Neural cell (in vitro differentiated cells): ENCODE data around the gene GRWD1. TPM values are rescaled to one million over a fixed set of nuclear protein-coding genes. Genes with fewer than 3 reads are reported as not detected.

ENCODE experiments used
- H2AFZ ChIP-seq: fragments of 200-600, 300-800 bp; sonication (generic), shearing (Covaris generic); 2 replicates; pipeline ENCODE4 v1.6.0; 2014; ENCODE audit warnings: low read depth, mild to moderate bottlenecking, antibody characterized with exemption, low read length, moderate library complexity
- H3F3A ChIP-seq: fragments of 200-600 bp; shearing (Covaris generic); 2 replicates; pipeline ENCODE4 v1.6.1; 2016; ENCODE audit warnings: mild to moderate bottlenecking, moderate library complexity, mixed read lengths, antibody characterized with exemption, low read length; ENCODE audit not compliant: insufficient read depth, poor library complexity, severe bottlenecking
- H3K27ac ChIP-seq: fragments of 200-600, 300-800 bp; sonication (generic), shearing (Covaris generic); 2 replicates; pipeline ENCODE4 v1.5.1; 2014; ENCODE audit warnings: mild to moderate bottlenecking, low read length, moderate library complexity
- H3K27me3 ChIP-seq: fragments of 300-800, 200-600 bp; sonication (generic), shearing (Covaris generic); 2 replicates; pipeline ENCODE4 v1.6.0; 2014; ENCODE audit warnings: mild to moderate bottlenecking, low read depth, low read length, moderate library complexity; ENCODE audit not compliant: insufficient read depth
- H3K36me3 ChIP-seq: fragments of 300-800, 200-600 bp; sonication (generic), shearing (Covaris generic); 2 replicates; pipeline ENCODE4 v1.5.1; 2014; ENCODE audit warnings: mild to moderate bottlenecking, antibody characterized with exemption, low read length, moderate library complexity; ENCODE audit not compliant: insufficient read depth
- H3K4me2 ChIP-seq: fragments of 300-800, 200-600 bp; sonication (generic), shearing (Covaris generic); 2 replicates; pipeline ENCODE4 v1.6.0; 2014; ENCODE audit warnings: mild to moderate bottlenecking, low read length
- H3K4me3 ChIP-seq: fragments of 300-800, 200-600 bp; sonication (generic), shearing (Covaris generic); 2 replicates; pipeline ENCODE4 v1.5.1; 2014; ENCODE audit warnings: mild to moderate bottlenecking, low read length, moderate library complexity
- H3K79me2 ChIP-seq: fragments of 200-600 bp; shearing (Covaris generic); replicated peaks from 2 replicates; pipeline ENCODE4 v1.6.0; 2014; ENCODE audit warnings: mild to moderate bottlenecking, low read length, moderate library complexity; ENCODE audit not compliant: insufficient read depth
- H3K9ac ChIP-seq: fragments of 300-800, 200-600 bp; sonication (generic), shearing (Covaris generic); 2 replicates; pipeline ENCODE4 v1.6.1; 2016; ENCODE audit warnings: mild to moderate bottlenecking, low read length, mixed read lengths
- H3K9me2 ChIP-seq: fragments of 200-600 bp; shearing (Covaris generic); 2 replicates; pipeline ENCODE4 v1.6.1; 2016; ENCODE audit warnings: mild to moderate bottlenecking, low read length, mixed read lengths; ENCODE audit not compliant: insufficient read depth
- H3K9me3 ChIP-seq: fragments of 200-600, 300-800 bp; sonication (generic), shearing (Covaris generic); 2 replicates; pipeline ENCODE4 v1.6.1; 2016; ENCODE audit warnings: mild to moderate bottlenecking, mixed run types, low read length, moderate library complexity, mixed read lengths
- H4K20me1 ChIP-seq: fragments of 200-600 bp; shearing (Covaris generic); 2 replicates; pipeline ENCODE4 v1.6.1; 2016; ENCODE audit warnings: mild to moderate bottlenecking, mixed run types; ENCODE audit not compliant: insufficient read depth
- EP300 ChIP-seq: fragments of 450-650 bp; conservative IDR thresholded peaks from 2 replicates; pipeline ENCODE4 v1.6.1; 2014; ENCODE audit warnings: antibody characterized with exemption, mild to moderate bottlenecking, moderate library complexity; ENCODE audit not compliant: poor library complexity, severe bottlenecking
- EZH2 ChIP-seq: fragments of 200-600, 300-800 bp; shearing (Covaris generic), sonication (generic); IDR thresholded peaks from 2 replicates; pipeline ENCODE4 v1.6.1; 2014; ENCODE audit warnings: antibody characterized with exemption, low read length, borderline replicate concordance, mild to moderate bottlenecking; ENCODE audit not compliant: insufficient read depth, poor library complexity, severe bottlenecking
- MXI1 ChIP-seq: fragments of 450-650 bp; conservative IDR thresholded peaks from 2 replicates; pipeline ENCODE4 v1.6.1; 2014; ENCODE audit warnings: antibody characterized with exemption, mild to moderate bottlenecking; ENCODE audit not compliant: poor library complexity, severe bottlenecking
- POLR2AphosphoS5 ChIP-seq: IDR thresholded peaks from 2 replicates; pipeline ENCODE4 v1.6.1; 2012
- RAD21 ChIP-seq: fragments of 450-650 bp; conservative IDR thresholded peaks from 2 replicates; pipeline ENCODE4 v1.6.1; 2014; ENCODE audit warnings: antibody characterized with exemption, mild to moderate bottlenecking, moderate library complexity
- SMC3 ChIP-seq: fragments of 450-650 bp; conservative IDR thresholded peaks from 2 replicates; pipeline ENCODE4 v1.6.1; 2014; ENCODE audit warnings: antibody characterized with exemption, mild to moderate bottlenecking, moderate library complexity; ENCODE audit not compliant: poor library complexity
- TAF1 ChIP-seq: IDR thresholded peaks from 2 replicates; pipeline ENCODE4 v1.6.1; 2012; ENCODE audit warnings: low read depth
- polyA plus RNA-seq: library from polyadenylated mRNA; depleted of rRNA; stranded (reverse); fragments of >200 nt; gene quantifications from 2 replicates; pipeline ENCODE4 v1.2.3, GENCODE V29; 2014
- TF ChIP-seq, protein P1 (sequence below): IDR thresholded peaks from 2 replicates; pipeline ENCODE4 v1.6.1; 2012; ENCODE audit warnings: borderline replicate concordance
- TF ChIP-seq, protein P2 (sequence below): fragments of 450-650 bp; IDR thresholded peaks from 2 replicates; pipeline ENCODE4 v1.5.1; 2014; ENCODE audit warnings: antibody characterized with exemption, mild to moderate bottlenecking, moderate library complexity; ENCODE audit not compliant: poor library complexity, severe bottlenecking

GRWD1 gene
- polyA plus RNA-seq, 1 donor from 2014 or later = 11.8 TPM

DNA sequence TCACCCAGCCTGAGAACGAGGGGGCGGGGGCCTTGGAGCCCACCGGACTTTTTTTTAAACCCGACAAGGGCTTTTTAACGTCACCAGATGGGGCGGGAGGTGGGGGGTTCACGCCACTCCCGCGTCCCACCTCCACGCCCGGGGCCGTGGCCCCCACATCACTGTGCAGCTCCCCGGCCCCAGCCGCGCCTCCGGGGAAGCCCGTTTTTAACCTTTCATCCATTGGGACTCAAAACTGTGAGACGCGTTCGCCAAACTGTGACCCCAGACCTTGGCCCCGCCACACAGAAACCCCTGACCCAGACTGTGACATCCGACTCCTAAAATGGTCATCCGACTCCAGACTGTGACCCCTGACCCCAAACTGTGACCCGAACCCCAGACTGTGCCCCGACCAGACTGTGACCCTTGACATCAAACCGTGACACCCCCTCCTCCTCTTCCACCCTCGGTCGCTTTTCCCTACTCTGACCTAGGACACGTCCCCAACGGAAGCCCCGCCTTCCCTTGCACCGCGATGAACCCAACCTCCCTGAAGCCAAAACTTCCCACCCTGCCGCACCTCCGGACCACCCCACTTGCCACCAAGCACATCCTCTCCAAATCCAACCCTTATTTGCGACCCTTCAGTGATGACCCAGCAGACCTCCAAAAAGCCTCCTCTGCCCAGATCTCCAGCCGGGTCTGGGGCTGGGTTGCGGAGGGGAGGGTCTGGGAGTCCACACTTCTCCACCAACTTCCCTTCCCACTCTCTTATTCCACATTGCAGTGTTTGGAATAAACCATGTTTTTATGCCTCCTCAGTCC, 1.5 kb upstream of the GRWD1 start:
- Histone ChIP-seq H2AFZ (peak overlapping the region; percentile 58), H3K4me3 (peak overlapping the region; percentile 97), H3K27me3 (no peaks in the 10 kb centered on the region), H3K79me2 (peaks cover 6% of the 10 kb centered on the region), H3K9me2 (no peaks in the 10 kb centered on the region), H3K4me2 (peak overlapping the region; percentile 56), H3K9ac (peak overlapping the region; percentile 73), H3K27ac (peak overlapping the region; percentile 93), H3K9me3 (no peaks in the 10 kb centered on the region), H3K36me3 (no peaks in the 10 kb centered on the region), H4K20me1 (no peaks in the 10 kb centered on the region), H3F3A (no peaks in the 10 kb centered on the region)
- TF ChIP-seq SMC3 = no peak
- no peak for TF ChIP-seq MXI1

DNA sequence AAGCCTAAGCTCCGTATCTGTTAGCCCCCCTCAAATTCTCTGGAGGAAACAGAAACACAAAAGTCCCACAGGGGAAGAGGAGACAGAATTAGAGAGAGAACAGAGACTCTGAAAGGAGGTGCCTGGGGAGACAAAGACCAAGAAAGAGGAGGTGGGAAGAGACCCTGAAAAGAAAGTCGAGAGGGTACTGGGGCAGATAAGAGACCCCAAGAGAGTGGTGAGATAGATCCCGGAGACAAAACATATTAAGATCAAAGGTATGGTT, 915 bp upstream of the GRWD1 start:
- Histone ChIP-seq H3K9ac (peak overlapping the region; percentile 73), H3K4me2 (peak overlapping the region; percentile 56), H3K79me2 (peaks cover 6% of the 10 kb centered on the region), H3K36me3 (no peaks in the 10 kb centered on the region), H4K20me1 (no peaks in the 10 kb centered on the region), H3K4me3 (peak overlapping the region; percentile 97), H3K9me2 (no peaks in the 10 kb centered on the region), H3K9me3 (no peaks in the 10 kb centered on the region), H3K27ac (peak overlapping the region; percentile 93), H2AFZ (peak overlapping the region; percentile 58), H3K27me3 (no peaks in the 10 kb centered on the region), H3F3A (no peaks in the 10 kb centered on the region)
- no peak for TF ChIP-seq EZH2
- TF ChIP-seq, protein P1, sequence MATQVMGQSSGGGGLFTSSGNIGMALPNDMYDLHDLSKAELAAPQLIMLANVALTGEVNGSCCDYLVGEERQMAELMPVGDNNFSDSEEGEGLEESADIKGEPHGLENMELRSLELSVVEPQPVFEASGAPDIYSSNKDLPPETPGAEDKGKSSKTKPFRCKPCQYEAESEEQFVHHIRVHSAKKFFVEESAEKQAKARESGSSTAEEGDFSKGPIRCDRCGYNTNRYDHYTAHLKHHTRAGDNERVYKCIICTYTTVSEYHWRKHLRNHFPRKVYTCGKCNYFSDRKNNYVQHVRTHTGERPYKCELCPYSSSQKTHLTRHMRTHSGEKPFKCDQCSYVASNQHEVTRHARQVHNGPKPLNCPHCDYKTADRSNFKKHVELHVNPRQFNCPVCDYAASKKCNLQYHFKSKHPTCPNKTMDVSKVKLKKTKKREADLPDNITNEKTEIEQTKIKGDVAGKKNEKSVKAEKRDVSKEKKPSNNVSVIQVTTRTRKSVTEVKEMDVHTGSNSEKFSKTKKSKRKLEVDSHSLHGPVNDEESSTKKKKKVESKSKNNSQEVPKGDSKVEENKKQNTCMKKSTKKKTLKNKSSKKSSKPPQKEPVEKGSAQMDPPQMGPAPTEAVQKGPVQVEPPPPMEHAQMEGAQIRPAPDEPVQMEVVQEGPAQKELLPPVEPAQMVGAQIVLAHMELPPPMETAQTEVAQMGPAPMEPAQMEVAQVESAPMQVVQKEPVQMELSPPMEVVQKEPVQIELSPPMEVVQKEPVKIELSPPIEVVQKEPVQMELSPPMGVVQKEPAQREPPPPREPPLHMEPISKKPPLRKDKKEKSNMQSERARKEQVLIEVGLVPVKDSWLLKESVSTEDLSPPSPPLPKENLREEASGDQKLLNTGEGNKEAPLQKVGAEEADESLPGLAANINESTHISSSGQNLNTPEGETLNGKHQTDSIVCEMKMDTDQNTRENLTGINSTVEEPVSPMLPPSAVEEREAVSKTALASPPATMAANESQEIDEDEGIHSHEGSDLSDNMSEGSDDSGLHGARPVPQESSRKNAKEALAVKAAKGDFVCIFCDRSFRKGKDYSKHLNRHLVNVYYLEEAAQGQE = no peak
- no peak for TF ChIP-seq TAF1
- TF ChIP-seq, protein P2, sequence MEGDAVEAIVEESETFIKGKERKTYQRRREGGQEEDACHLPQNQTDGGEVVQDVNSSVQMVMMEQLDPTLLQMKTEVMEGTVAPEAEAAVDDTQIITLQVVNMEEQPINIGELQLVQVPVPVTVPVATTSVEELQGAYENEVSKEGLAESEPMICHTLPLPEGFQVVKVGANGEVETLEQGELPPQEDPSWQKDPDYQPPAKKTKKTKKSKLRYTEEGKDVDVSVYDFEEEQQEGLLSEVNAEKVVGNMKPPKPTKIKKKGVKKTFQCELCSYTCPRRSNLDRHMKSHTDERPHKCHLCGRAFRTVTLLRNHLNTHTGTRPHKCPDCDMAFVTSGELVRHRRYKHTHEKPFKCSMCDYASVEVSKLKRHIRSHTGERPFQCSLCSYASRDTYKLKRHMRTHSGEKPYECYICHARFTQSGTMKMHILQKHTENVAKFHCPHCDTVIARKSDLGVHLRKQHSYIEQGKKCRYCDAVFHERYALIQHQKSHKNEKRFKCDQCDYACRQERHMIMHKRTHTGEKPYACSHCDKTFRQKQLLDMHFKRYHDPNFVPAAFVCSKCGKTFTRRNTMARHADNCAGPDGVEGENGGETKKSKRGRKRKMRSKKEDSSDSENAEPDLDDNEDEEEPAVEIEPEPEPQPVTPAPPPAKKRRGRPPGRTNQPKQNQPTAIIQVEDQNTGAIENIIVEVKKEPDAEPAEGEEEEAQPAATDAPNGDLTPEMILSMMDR = no peak
- TF ChIP-seq EP300 = no peak

DNA sequence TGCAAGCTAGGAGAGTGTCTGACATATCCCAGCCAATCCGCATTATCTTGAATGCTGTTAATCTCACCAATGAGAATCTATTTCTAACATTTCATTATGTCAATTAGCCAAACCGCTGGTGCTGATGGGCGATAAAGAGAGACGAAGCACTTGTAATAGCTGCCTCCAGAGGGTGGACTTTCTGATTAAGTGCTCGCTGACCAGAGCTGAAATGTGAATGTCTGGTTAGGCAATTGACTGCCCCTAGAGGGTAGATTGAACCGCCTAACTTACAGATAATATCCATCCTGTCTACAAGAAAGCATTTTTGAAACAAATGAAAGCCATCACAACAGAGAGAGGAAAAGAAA, 552 bp upstream of the GRWD1 start:
- H3K27ac ChIP-seq = peak overlapping the region; percentile 93
- no peaks in the 10 kb centered on the region for H3K27me3 ChIP-seq
- peak overlapping the region; percentile 58 for H2AFZ ChIP-seq
- H3K9me2 ChIP-seq = no peaks in the 10 kb centered on the region
- no peaks in the 10 kb centered on the region for H3K9me3 ChIP-seq
- H3K79me2 ChIP-seq = peaks cover 6% of the 10 kb centered on the region
- no peaks in the 10 kb centered on the region for H3K36me3 ChIP-seq
- H3K4me3 ChIP-seq = peak overlapping the region; percentile 97
- TF ChIP-seq, protein P2 = peak; percentile 72
- peak; percentile 53 for TF ChIP-seq SMC3
- TF ChIP-seq MXI1 = no peak
- TF ChIP-seq RAD21 = peak; percentile 53
- TF ChIP-seq TAF1 = no peak
- TF ChIP-seq EP300 = no peak
- TF ChIP-seq POLR2AphosphoS5 = no peak
- no peaks in the 10 kb centered on the region for H3F3A ChIP-seq
- peak overlapping the region; percentile 56 for H3K4me2 ChIP-seq
- no peaks in the 10 kb centered on the region for H4K20me1 ChIP-seq
- H3K9ac ChIP-seq = peak overlapping the region; percentile 73
